ENCODE results near the gene ACP2. TPM values are rescaled to one million over a fixed set of nuclear protein-coding genes. Genes with fewer than 3 reads are reported as not detected.

Gene ACP2
- total and polyA plus RNA-seq, 2 donors (not counting 1 experiment from before 2014, with no cell fraction given), result 16.3 to 29.5 TPM

DNA sequence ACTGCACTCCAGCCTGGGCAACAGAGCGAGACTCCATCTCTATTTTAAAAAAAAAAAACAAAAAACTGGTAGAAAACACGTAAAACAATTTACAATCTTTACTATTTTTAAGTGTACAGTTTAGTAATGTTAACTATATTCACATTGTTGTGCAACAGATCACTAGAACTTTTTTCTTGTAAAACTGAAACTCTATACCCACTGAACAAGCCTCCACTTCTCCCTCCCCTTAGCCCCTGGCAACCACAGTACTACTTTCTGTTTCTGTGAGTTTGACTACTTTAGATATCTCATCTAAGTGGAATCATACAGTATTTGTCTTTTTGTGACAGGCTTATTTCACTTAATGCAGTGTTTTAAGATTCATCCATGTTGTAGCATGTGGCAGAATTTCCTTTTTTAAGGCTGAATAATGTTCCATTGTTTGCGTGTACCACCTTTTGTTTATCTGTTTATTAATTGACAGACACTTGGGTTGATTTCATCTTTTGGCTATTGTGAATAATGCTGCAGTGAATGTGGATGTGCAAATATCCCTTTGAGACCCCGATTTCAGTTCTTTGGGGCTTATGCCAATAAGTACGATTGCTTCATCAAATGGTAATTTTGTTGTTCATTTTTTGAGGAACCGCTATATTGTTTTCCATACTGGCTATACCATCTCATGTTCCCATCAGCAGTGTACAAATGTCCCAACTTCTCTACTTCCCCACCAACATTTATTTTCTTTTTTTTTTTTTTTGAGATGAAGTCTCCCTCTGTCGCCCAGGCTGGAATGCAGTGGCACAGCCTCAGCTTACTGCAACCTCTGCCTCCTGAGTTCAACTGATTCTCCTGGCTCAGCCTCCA is 22.8 kb downstream of the ACP2 start:
- peaks cover 5% of the 10 kb centered on the region for H3K79me2 ChIP-seq (ENCODE audit: control insufficient read depth, insufficient read depth, low read length)
- 100% methylated on average over 1 of the region's 7 CpGs for WGBS (ENCODE audit: insufficient coverage)
- Mint-ChIP-seq H3K4me1 (peaks cover 2% of the 10 kb centered on the region), H3K4me3 (no peak overlapping the region), H3K27ac (peak overlapping the region; percentile 22), H3K9me3 (ENCODE audit: insufficient read depth) (no peaks in the 10 kb centered on the region), H3K27me3 (no peaks in the 10 kb centered on the region)
- H3K9me3 ChIP-seq (ENCODE audit: control extremely low read depth in 1 of 3, control insufficient read depth in 2 of 3, insufficient read depth in 1 of 3, low read length in 2 of 3), result no peaks in the 10 kb centered on the region
- no peaks in the 10 kb centered on the region for H3K4me1 ChIP-seq (ENCODE audit: control insufficient read depth in 2 of 2, insufficient read depth in 2 of 2, low read length in 2 of 2)
- no peak overlapping the region for H3K4me3 ChIP-seq (ENCODE audit: control extremely low read depth in 1 of 5, extremely low read depth in 1 of 5, insufficient read depth in 1 of 5, low read depth in 2 of 5, low read length in 4 of 5)
- H3K9ac ChIP-seq (ENCODE audit: low read length), result no peak overlapping the region
- intact Hi-C loops (cut with micrococcal nuclease), result no loop called here
- no peaks in the 10 kb centered on the region for H3K27me3 ChIP-seq (replicated peaks in 1 of 4; ENCODE audit: control extremely low read depth in 1 of 4, control insufficient read depth in 3 of 4, insufficient read depth in 4 of 4, low read length in 3 of 4)
- TF ChIP-seq, protein P1, sequence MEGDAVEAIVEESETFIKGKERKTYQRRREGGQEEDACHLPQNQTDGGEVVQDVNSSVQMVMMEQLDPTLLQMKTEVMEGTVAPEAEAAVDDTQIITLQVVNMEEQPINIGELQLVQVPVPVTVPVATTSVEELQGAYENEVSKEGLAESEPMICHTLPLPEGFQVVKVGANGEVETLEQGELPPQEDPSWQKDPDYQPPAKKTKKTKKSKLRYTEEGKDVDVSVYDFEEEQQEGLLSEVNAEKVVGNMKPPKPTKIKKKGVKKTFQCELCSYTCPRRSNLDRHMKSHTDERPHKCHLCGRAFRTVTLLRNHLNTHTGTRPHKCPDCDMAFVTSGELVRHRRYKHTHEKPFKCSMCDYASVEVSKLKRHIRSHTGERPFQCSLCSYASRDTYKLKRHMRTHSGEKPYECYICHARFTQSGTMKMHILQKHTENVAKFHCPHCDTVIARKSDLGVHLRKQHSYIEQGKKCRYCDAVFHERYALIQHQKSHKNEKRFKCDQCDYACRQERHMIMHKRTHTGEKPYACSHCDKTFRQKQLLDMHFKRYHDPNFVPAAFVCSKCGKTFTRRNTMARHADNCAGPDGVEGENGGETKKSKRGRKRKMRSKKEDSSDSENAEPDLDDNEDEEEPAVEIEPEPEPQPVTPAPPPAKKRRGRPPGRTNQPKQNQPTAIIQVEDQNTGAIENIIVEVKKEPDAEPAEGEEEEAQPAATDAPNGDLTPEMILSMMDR (IDR thresholded peaks at IDR 0.05), result no peak
- no peak for TF ChIP-seq EZH2 (IDR thresholded peaks at IDR 0.05; ENCODE audit: borderline replicate concordance, insufficient read depth, low read depth, low read length, poor library complexity, severe bottlenecking)
- peaks cover 0 to 10% of the 10 kb centered on the region in 2 experiments for H3K36me3 ChIP-seq (replicated peaks in 1 of 2; ENCODE audit: control extremely low read depth in 1 of 2, control insufficient read depth in 1 of 2, extremely low read depth in 1 of 2, insufficient read depth in 2 of 2, low read length in 1 of 2)
- no peak overlapping the region for H2AFZ ChIP-seq (ENCODE audit: insufficient read depth, low read depth, low read length, poor library complexity, severe bottlenecking)
- peak; percentile 28 for ATAC-seq (ENCODE audit: low read depth)
- POLR2A ChIA-PET, result interaction anchor here (0.6 kb wide), 1 partner anchor 37 kb away, joined by 5 read pairs; no protein-coding TSS in a partner anchor
- no peak for DNase-seq
- no peak overlapping the region for H3K4me2 ChIP-seq (replicated peaks; ENCODE audit: low read depth, low read length, poor library complexity, severe bottlenecking)
- CTCF ChIA-PET, result interaction anchor here (1.1 kb wide), 1 partner anchor 11 kb away, joined by 5 read pairs; the partner anchor contains the start of gene DDB2
- no peak overlapping the region for H3K27ac ChIP-seq (ENCODE audit: low read length in 2 of 2)
- H4K20me1 ChIP-seq (ENCODE audit: control insufficient read depth, insufficient read depth, low read length, poor library complexity, severe bottlenecking), result no peaks in the 10 kb centered on the region

DNA sequence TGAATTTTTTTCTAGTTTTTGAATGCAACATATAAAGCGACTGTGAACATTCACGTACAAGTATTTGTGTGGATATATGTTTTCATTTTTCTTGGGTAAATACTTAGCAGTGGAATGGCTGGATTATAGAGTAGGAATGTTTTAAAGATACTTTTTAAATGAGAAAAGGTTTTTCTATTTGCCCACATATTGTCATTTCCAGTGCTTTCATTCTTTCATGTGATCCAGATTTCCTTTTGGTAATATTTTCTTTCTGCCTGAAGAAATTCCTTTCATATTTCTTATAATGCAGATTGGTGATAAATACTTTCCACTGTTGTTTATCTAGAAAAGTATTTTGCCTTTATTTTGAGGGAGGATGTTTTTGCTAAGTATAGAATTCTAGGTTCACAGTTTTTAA is 25.9 kb downstream of the ACP2 start:
- DNase-seq, result no peak
- no peaks in the 10 kb centered on the region for H4K20me1 ChIP-seq (ENCODE audit: control insufficient read depth, insufficient read depth, low read length, poor library complexity, severe bottlenecking)
- Mint-ChIP-seq H3K9me3 (ENCODE audit: insufficient read depth) (no peaks in the 10 kb centered on the region), H3K27ac (no peak overlapping the region), H3K4me3 (no peak overlapping the region), H3K4me1 (peaks cover 12% of the 10 kb centered on the region), H3K27me3 (no peaks in the 10 kb centered on the region)
- ChIA-PET CTCF (interaction anchor here (1.0 kb wide), 1 partner anchor 63 kb away, joined by 3 read pairs; no protein-coding TSS in a partner anchor), POLR2A (no interaction called here)
- no peak for ATAC-seq (ENCODE audit: low read depth)
- TF ChIP-seq, protein P1 (IDR thresholded peaks at IDR 0.05), result no peak
- no peak for TF ChIP-seq EZH2 (IDR thresholded peaks at IDR 0.05; ENCODE audit: borderline replicate concordance, insufficient read depth, low read depth, low read length, poor library complexity, severe bottlenecking)
- H3K27me3 ChIP-seq (replicated peaks in 1 of 4; ENCODE audit: control extremely low read depth in 1 of 4, control insufficient read depth in 3 of 4, insufficient read depth in 4 of 4, low read length in 3 of 4), result no peaks in the 10 kb centered on the region
- no peak overlapping the region for H2AFZ ChIP-seq (ENCODE audit: insufficient read depth, low read depth, low read length, poor library complexity, severe bottlenecking)
- no peaks in the 10 kb centered on the region for H3K9me3 ChIP-seq (ENCODE audit: control extremely low read depth in 1 of 3, control insufficient read depth in 2 of 3, insufficient read depth in 1 of 3, low read length in 2 of 3)
- intact Hi-C loops (cut with micrococcal nuclease), result no loop called here
- H3K36me3 ChIP-seq (replicated peaks in 1 of 2; ENCODE audit: control extremely low read depth in 1 of 2, control insufficient read depth in 1 of 2, extremely low read depth in 1 of 2, insufficient read depth in 2 of 2, low read length in 1 of 2), result peaks cover 2 to 18% of the 10 kb centered on the region in 2 experiments
- peaks cover 0 to 8% of the 10 kb centered on the region in 2 donors for H3K4me1 ChIP-seq (ENCODE audit: control insufficient read depth in 2 of 2, insufficient read depth in 2 of 2, low read length in 2 of 2)
- peaks cover 20% of the 10 kb centered on the region for H3K79me2 ChIP-seq (ENCODE audit: control insufficient read depth, insufficient read depth, low read length)
- H3K9ac ChIP-seq (ENCODE audit: low read length), result no peak overlapping the region
- no peak overlapping the region for H3K4me3 ChIP-seq (ENCODE audit: control extremely low read depth in 1 of 5, extremely low read depth in 1 of 5, insufficient read depth in 1 of 5, low read depth in 2 of 5, low read length in 4 of 5)
- no peak overlapping the region for H3K4me2 ChIP-seq (replicated peaks; ENCODE audit: low read depth, low read length, poor library complexity, severe bottlenecking)
- H3K27ac ChIP-seq (ENCODE audit: low read length in 2 of 2), result no peak overlapping the region
- WGBS (ENCODE audit: insufficient coverage), result 100% methylated on average over 2 of the region's 2 CpGs

All from B cell (primary cell).